ENCODE measurements around the gene TAAR8. TPM values are rescaled to one million over a fixed set of nuclear protein-coding genes. Genes with fewer than 3 reads are reported as not detected.

The TAAR8 gene
- total and polyA plus RNA-seq, 2 experiments from 2014 or later, result not detected

GRCh38 chr6:132566404-132566803 lies 13.9 kb downstream of the TAAR8 start:
- no peaks in the 10 kb centered on the region for H3K9me3 Mint-ChIP-seq
- peaks cover 25% of the 10 kb centered on the region for H3K4me1 ChIP-seq (ENCODE audit: insufficient read depth)
- H3K27me3 ChIP-seq (ENCODE audit: insufficient read depth), result no peaks in the 10 kb centered on the region
- H3K36me3 ChIP-seq (ENCODE audit: insufficient read depth), result no peaks in the 10 kb centered on the region
- H3K4me3 Mint-ChIP-seq, result no peak overlapping the region
- no peaks in the 10 kb centered on the region for H3F3A ChIP-seq (replicated peaks; ENCODE audit: low read depth)
- no peaks in the 10 kb centered on the region for H3K79me2 ChIP-seq (replicated peaks; ENCODE audit: insufficient read depth)
- peaks cover 32% of the 10 kb centered on the region for H3K4me1 Mint-ChIP-seq
- no peak for TF ChIP-seq REST (IDR thresholded peaks at IDR 0.05; ENCODE audit: unreplicated experiment)
- TF ChIP-seq ETS1 (IDR thresholded peaks at IDR 0.05), result no peak
- TF ChIP-seq POLR2AphosphoS5 (IDR thresholded peaks at IDR 0.05; ENCODE audit: low read depth), result no peak
- no peak for TF ChIP-seq STAT1 (IDR thresholded peaks at IDR 0.05; ENCODE audit: unreplicated experiment)
- TF ChIP-seq ZNF462 (CRISPR knock-in tag; IDR thresholded peaks at IDR 0.05), result no peak
- TF ChIP-seq NANOG (IDR thresholded peaks at IDR 0.05; ENCODE audit: borderline replicate concordance), result no peak
- TF ChIP-seq CREB1 (CRISPR knock-in tag; IDR thresholded peaks at IDR 0.05; ENCODE audit: low read depth), result no peak
- TF ChIP-seq EZH2phosphoT487 (IDR thresholded peaks at IDR 0.05; ENCODE audit: unreplicated experiment), result no peak
- TF ChIP-seq ZNF114 (CRISPR knock-in tag; IDR thresholded peaks at IDR 0.05), result no peak
- TF ChIP-seq CTCF (conservative IDR thresholded peaks at IDR 0.05; ENCODE audit: low read depth in 2 of 2), result no peak
- TF ChIP-seq JUNB (IDR thresholded peaks at IDR 0.05; ENCODE audit: unreplicated experiment), result no peak
- TF ChIP-seq EZH2 (IDR thresholded peaks at IDR 0.05; ENCODE audit: low read depth, unreplicated experiment), result no peak
- TF ChIP-seq ZNF331 (CRISPR knock-in tag; IDR thresholded peaks at IDR 0.05; ENCODE audit: low read depth), result no peak
- no peaks in the 10 kb centered on the region for H3K9me2 ChIP-seq (ENCODE audit: insufficient read depth)
- H3K4me3 ChIP-seq, result no peak overlapping the region
- DNase-seq (ENCODE audit: low spot score) (no peak), ATAC-seq (no peak)
- no peak overlapping the region for H3K27ac ChIP-seq (ENCODE audit: low read depth)
- no peak overlapping the region for H3K27ac Mint-ChIP-seq
- no peaks in the 10 kb centered on the region for H4K20me1 ChIP-seq (replicated peaks; ENCODE audit: insufficient read depth)
- H3K4me2 ChIP-seq, result no peak overlapping the region
- H3K36me3 Mint-ChIP-seq (ENCODE audit: low read depth), result no peaks in the 10 kb centered on the region
- no peak overlapping the region for H2AFZ ChIP-seq
- peaks cover 3% of the 10 kb centered on the region for H3K27me3 Mint-ChIP-seq (ENCODE audit: insufficient read depth, low read depth, poor library complexity)
